B cell (primary cell): Measurements from ENCODE around the gene CPNE5.
"Not testable (repeated sequence)": the region's sequence is repeated elsewhere in the genome, so short reads cannot be mapped to it uniquely, and the experiment has no call there.

ENCODE experiments used
- CTCF ChIP-seq: fragments of 200-600 bp; IDR thresholded peaks from one replicate; pipeline ENCODE4 v1.8.0; 2022; ENCODE audit warnings: antibody characterized with exemption, mild to moderate bottlenecking
- EZH2 ChIP-seq: IDR thresholded peaks from 2 replicates; pipeline ENCODE4 v1.6.1; 2012; ENCODE audit warnings: borderline replicate concordance, low read depth, mild to moderate bottlenecking, moderate library complexity, low read length; ENCODE audit not compliant: insufficient read depth, poor library complexity, severe bottlenecking

- not testable (repeated sequence) for TF ChIP-seq CTCF, EZH2
These were observed 115.3 kb downstream of the CPNE5 start for GRCh38 chr6:36723992-36724391.
